Measurements from ENCODE around the gene E2F2.

GRCh38 chr1:23466423-23466989 lies 64.5 kb downstream of the E2F2 start:
- TF ChIP-seq CTCF (IDR thresholded peaks at IDR 0.05 in 4 of 5, conservative IDR thresholded peaks at IDR 0.05 in 1 of 5): no peak
- TF ChIP-seq POLR2A (IDR thresholded peaks at IDR 0.05): no peak

Measured in gastrocnemius medialis (tissue), 4 donors.